T-helper 1 cell (primary cell): ENCODE measurements around the gene RADIL.

Experiments used
- DNase-seq, 5 donors: peaks; one replicate each; pipeline ENCODE4 v3.0.0-alpha.2; 2012 to 2020

Gene RADIL

GRCh38 chr7:4849390-4849789 is 34.1 kb downstream of the RADIL start:
- peak in 1 of 5 donors; percentile 5 for DNase-seq

DNA sequence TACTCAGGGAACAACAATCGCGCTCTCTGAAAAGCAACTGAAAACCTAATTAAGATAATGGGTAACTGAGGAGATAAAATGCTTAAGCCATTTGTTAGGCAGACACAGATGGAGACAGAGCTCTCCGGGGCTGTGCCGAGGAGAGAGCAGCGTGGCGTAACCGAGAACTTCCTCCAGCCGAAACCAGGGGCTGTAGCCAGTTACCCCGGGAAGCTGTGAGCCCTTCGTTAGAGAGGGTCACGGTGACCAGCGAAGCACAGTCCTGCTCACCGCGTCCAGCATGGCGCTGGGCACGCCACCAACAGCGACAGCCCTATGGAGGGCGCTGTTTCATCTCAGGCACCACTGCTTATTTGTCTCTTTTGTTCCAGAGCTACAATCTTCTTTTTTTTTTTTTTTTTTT is 37.8 kb downstream of the RADIL start:
- no peak for DNase-seq

- no peak for DNase-seq
Measured at GRCh38 chr7:4842319-4843064, 41.0 kb downstream of the RADIL start.

GRCh38 chr7:4841836-4842235 is 41.7 kb downstream of the RADIL start:
- no peak for DNase-seq

DNA sequence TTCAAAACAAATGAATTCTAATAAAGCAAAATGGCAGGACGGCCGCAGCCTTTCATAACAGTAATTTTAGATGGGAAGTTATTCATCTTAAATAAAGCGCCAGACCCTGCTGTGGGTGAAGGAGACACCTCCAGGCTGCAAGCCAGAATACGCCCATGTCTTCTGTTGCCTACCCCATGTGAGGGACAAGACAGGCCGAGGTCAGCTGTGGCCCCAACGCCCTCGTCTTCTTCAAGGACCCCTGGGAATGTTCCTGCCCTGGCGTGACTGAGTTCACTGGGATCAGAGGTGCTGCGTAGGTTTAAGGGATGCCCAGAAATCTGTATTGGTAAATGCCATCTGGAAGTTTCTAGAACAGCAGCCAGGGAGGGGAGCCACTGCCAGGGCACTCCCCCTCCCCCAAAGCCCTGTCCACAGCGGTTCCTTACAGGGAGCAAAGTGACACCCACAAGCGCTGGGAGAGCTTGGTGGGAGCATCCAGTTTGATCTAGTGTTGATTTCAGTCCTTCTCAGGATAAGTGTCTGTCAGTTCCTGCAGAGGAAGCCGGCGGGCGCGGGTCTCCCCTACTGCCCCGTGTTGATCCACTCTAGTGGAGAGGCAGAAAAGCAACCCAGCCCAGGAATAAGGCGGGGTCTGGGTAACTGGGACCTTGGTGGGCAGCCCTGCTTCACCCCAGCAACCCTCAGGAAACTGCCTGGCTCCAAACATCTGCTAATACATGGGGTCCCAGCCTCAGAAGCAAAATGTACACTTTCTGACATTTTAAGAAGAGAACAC is 42.3 kb downstream of the RADIL start:
- DNase-seq: no peak

GRCh38 chr7:4840079-4840501 is 43.4 kb downstream of the RADIL start:
- no peak for DNase-seq

DNA sequence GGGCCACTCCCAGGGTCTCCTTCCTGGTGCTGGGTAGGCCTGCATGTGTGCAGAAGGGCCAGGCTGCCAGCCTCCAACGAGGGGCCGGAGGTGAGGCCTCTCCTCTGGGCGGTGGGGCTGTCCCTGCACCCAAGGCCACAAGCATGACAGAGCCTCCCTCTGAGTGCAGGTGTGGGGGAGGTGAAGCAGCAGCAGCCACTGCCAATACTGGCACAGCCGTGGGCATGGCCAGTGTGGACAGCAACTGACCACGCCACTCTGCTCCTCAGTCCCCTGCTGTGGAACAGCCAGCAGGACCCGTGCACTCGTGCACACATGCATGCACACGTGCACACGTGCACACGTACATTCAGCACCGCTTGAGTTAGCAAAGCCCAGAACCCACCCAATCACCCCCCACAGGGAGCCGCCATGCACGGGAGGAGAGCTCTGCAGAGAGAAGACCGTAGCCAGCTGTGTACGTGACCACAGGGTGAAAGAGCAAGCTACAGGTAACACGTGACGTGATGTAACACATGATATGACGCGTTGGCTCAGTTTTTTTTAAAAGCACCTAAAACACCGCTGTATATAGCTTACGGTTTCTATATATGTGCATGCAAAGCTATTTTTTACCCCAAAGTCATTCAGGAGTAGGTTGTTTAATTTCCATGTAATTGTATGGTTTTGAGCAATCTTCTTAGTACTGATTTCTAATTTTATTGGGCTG is 44.7 kb downstream of the RADIL start:
- no peak for DNase-seq

GRCh38 chr7:4837803-4838625 is 45.5 kb downstream of the RADIL start:
- no peak for DNase-seq

DNA sequence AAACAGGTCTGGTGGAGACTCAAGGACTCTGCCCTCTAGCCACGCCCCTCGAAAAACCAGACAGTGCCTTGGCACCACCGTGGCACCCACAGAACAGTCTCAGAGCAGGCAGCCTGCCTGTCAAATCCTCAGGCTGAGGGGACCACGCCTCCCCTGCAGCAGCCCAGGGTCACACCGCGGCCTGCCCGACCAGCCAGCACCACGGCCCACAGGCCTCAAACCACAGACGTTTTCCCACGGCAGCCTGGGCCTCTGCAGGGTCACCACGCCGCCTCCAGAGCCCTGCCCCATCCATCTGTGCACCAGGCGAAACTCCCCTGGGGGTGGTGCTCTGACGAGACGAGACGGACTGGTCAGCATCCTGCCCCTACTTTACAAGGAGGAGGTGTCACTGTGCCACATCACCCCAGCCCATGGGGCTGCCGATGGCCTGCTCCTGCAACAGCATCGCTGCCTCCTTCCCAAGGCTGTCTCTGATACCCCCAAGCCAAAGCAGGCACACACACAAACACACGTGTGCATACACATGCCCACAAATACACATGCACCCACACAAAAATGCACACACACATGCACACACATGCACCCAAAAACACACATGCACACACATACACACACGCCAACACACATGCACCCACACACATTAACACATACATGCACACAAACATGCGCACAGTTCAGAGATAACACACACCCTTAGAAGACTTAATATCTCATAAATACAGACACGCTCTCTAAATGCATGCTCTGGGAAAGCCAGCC is 46.3 kb downstream of the RADIL start:
- DNase-seq: no peak

- no peak for DNase-seq
Measured at GRCh38 chr7:4836206-4836661, 47.3 kb downstream of the RADIL start.

DNA sequence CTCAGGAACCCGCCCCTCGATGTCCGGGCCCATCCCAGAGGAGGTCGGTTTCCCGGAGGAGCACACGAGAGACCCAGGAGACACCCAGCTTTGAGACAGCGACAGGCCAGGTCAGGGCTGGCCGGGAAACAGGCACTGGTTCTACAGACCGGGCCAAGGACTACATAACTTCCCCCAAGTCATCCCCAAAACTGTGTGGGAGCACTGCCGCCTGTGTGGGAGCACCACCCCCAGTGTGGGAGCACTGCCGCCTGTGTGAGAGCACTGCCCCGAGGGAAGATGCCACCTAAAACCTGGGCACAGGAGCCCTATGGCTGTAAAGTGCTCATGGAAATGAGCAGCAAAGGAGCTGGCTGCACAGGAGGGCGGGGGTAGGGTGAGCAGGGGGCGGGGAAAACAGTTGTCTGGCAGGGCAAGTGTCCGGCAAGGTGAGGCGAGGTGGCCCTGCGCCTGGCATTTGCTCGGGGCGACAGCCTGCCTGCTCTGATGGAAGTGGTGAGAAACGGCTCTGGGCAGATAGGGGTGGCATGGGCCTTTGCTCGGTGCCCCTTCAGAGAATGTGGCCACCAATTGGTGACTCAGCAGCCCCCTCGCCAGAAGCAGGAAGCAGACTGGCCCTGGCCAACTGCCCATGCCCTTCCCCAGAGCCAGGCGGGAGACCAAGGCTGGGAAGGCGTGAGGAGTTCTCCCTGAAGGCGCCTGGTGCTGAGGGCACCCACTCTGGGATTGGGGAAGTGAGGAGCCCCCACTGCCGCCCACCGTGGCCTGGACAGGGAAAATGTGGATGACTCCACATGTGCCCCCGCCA is 47.9 kb downstream of the RADIL start:
- no peak for DNase-seq

DNA sequence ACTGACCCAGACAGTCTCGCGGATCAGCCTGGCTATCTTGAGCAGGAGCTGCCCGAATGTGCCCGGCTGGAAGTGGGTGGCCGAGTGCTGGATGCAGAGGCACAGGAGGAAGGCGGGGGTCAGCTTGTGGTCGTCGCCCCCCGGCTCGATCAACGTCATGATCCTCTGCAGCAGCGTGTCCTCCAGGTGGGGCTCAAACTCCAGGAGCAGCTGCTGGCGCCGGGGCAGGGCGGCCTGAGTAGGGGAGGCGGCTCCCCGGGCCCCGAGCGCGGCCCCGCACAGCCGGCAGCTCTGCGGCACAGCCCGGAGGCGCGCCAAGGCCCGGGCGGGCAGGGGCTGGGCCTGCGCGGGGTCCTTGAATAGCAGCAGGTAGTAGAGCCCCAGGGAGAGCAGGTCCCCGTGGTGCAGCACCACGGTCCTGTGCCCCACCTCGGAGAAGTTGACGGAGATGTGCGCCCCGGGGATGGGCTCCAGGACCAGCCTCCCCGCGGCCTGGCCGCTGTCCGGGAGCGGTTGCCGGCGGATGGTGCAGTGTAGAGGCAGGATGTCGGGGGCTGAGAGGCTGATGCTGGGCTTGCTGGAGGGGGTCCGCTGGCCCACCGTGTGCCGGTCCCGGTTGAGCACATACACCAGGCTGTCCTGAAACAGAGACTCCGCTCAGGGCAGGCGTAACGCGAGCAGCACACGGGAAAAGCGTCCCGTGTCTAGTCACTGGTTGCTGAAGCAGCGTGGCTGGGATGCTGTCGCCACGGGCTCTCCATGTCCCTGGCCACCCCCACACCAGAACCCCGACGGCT is 48.7 kb downstream of the RADIL start:
- no peak for DNase-seq

GRCh38 chr7:4833691-4834600 is 49.6 kb downstream of the RADIL start:
- no peak for DNase-seq

DNA sequence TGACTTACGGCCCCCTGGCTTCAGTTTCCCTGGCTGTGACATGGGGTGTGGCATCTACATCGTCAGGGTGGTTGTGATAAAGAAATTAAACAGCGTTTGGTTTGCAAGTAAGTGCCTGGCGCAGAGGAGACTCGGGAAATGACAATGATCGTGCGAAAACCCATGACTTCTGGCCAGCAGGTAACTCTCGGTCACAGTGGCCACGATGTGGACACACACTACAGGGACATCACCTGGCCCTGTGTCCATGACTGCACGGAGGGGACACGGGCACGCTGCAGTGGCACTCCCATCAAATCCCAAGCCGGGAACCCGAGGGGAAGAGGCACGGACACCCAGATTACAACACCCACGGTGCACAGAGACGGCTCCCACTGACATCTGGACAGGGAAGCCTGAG is 50.3 kb downstream of the RADIL start:
- no peak for DNase-seq

GRCh38 chr7:4832711-4833110 is 50.8 kb downstream of the RADIL start:
- no peak for DNase-seq

GRCh38 chr7:4831723-4832495 is 51.6 kb downstream of the RADIL start:
- DNase-seq: no peak

DNA sequence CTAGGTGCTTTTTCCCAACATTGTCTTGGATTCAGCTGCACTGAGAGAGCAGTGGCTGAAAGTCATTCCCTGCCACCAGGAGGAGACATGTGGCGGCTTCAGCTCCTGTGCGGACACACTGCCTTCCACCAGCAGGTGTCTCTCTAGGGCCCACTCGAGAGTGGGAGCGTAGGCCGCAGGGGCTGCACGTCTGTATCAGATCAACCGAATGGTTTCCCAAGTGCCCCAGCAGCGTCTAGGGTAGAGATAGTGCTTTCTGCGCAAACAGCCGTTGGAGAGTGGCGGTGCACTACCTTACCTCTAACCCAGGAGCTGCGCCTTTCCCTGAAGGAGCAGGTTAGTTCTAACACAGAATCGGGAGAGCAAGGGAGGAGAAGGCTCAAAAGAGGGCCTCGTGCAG is 53.3 kb downstream of the RADIL start:
- peak in 3 of 5 donors; percentile 26 to 46 (median 32) for DNase-seq
